WTC11 (cell line): ENCODE measurements around the gene DOK5.

Source experiments
- ELF4 ChIP-seq: sonication (generic); formaldehyde crosslinking; IDR thresholded peaks from 2 replicates; pipeline ENCODE4 v1.8.1; 2022; ENCODE audit warnings: low read depth, mild to moderate bottlenecking, moderate library complexity, missing genetic modification reagents
- SMAD3 ChIP-seq: sonication (generic); formaldehyde crosslinking; IDR thresholded peaks from 2 replicates; pipeline ENCODE4 v1.8.0; 2022; ENCODE audit warnings: missing genetic modification reagents, mild to moderate bottlenecking, borderline replicate concordance
- TF ChIP-seq, protein P1 (sequence below): fragments of 200-600 bp; IDR thresholded peaks from 2 replicates; pipeline ENCODE4 v1.8.0; 2022; ENCODE audit warnings: antibody characterized with exemption
- TF ChIP-seq, protein P2 (sequence below): sonication (generic); formaldehyde crosslinking; IDR thresholded peaks from 2 replicates; pipeline ENCODE4 v1.8.1; 2022; ENCODE audit warnings: mild to moderate bottlenecking, moderate library complexity, missing genetic modification reagents

DNA sequence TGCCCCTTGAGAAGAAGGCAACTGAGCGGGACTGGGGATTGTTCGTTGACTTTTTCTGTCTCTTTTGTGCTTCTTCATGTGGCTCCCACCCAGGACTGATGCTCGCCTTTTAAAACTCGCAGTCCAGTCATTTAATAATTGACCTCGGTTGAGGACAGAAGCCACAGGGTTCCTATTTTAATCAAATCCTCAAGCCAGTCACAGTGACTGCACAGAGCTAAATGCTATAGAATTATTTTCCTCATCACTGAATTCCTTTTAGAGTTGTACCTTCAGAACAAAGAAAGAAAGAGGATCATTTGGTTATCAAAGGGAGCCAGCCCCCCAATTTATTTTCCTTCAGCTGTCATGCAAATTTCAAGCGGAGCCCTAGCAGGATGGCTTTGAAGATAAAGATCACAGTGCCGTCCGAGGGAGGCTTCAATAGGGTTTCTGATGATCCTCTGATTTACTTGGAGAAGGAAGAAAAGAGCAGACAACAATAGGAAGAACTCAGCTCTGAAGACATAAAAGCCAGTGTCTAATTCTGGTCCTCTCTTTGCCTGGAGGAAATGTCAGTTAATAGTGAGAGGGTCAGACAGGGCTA lies 186.6 kb downstream of the DOK5 start:
- TF ChIP-seq, protein P1, sequence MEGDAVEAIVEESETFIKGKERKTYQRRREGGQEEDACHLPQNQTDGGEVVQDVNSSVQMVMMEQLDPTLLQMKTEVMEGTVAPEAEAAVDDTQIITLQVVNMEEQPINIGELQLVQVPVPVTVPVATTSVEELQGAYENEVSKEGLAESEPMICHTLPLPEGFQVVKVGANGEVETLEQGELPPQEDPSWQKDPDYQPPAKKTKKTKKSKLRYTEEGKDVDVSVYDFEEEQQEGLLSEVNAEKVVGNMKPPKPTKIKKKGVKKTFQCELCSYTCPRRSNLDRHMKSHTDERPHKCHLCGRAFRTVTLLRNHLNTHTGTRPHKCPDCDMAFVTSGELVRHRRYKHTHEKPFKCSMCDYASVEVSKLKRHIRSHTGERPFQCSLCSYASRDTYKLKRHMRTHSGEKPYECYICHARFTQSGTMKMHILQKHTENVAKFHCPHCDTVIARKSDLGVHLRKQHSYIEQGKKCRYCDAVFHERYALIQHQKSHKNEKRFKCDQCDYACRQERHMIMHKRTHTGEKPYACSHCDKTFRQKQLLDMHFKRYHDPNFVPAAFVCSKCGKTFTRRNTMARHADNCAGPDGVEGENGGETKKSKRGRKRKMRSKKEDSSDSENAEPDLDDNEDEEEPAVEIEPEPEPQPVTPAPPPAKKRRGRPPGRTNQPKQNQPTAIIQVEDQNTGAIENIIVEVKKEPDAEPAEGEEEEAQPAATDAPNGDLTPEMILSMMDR = no peak
- TF ChIP-seq SMAD3 (CRISPR knock-in tag) (no peak), ELF4 (no peak)
- TF ChIP-seq, protein P2, sequence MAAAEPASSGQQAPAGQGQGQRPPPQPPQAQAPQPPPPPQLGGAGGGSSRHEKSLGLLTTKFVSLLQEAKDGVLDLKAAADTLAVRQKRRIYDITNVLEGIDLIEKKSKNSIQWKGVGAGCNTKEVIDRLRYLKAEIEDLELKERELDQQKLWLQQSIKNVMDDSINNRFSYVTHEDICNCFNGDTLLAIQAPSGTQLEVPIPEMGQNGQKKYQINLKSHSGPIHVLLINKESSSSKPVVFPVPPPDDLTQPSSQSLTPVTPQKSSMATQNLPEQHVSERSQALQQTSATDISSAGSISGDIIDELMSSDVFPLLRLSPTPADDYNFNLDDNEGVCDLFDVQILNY (CRISPR knock-in tag) = no peak
